ENCODE results near the gene TSSK1B. TPM values are rescaled to one million over a fixed set of nuclear protein-coding genes. Genes with fewer than 3 reads are reported as not detected.

The TSSK1B gene
- not detected for total RNA-seq

DNA sequence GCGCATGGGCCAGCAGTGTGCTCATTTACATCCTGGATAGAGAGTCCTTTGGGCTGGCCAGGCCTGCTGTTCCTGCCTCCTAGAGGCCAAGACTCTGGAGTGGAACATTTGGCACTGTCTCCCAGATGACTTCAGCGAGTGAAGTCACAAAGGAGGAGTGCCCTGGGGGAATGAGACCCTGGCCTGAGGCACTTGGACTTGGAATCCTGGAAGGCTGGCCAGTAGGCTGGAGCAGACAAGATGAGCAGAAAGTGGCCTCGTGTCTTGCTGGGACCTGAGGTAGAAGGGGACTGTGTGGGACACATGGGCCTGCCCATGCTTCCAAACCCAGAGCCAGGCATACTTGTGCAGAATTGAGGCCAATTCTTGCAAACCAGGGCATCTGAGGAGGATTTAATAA, at the start of gene TSSK1B:
TSSK1B (minus strand) TSS at position 101 of the 400 bp plus-strand sequence. CDS start 150 bp downstream, outside the sequence.
- TF ChIP-seq, protein P1, sequence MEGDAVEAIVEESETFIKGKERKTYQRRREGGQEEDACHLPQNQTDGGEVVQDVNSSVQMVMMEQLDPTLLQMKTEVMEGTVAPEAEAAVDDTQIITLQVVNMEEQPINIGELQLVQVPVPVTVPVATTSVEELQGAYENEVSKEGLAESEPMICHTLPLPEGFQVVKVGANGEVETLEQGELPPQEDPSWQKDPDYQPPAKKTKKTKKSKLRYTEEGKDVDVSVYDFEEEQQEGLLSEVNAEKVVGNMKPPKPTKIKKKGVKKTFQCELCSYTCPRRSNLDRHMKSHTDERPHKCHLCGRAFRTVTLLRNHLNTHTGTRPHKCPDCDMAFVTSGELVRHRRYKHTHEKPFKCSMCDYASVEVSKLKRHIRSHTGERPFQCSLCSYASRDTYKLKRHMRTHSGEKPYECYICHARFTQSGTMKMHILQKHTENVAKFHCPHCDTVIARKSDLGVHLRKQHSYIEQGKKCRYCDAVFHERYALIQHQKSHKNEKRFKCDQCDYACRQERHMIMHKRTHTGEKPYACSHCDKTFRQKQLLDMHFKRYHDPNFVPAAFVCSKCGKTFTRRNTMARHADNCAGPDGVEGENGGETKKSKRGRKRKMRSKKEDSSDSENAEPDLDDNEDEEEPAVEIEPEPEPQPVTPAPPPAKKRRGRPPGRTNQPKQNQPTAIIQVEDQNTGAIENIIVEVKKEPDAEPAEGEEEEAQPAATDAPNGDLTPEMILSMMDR (IDR thresholded peaks at IDR 0.05; ENCODE audit: low read depth), result no peak

- TF ChIP-seq, protein P1 (IDR thresholded peaks at IDR 0.05; ENCODE audit: low read depth), result no peak
These were observed 45.5 kb upstream of the TSSK1B start for GRCh38 chr5:113480243-113480642.

DNA sequence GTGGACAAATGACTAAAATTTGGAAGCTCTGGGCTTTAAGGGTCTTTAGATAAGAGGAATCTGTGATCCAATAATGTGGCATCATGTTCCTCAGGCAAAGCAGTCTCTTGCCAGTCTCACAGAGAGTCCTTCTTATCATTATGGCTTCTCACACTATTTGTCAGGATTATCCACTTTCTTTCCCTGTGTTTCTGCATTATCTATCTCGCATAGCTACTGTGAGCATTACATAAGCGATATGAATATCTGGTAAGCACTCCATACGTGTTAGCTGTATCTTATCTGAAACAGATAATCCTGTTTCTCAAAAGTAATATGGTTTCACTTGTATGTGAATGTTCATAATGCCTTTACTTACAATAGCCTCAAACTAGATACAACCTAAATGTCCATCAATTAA, 43.9 kb upstream of the TSSK1B start:
- TF ChIP-seq, protein P1 (IDR thresholded peaks at IDR 0.05; ENCODE audit: low read depth), result no peak

GRCh38 chr5:113474100-113474728, 39.4 kb upstream of the TSSK1B start:
- TF ChIP-seq, protein P1 (IDR thresholded peaks at IDR 0.05; ENCODE audit: low read depth), result no peak

DNA sequence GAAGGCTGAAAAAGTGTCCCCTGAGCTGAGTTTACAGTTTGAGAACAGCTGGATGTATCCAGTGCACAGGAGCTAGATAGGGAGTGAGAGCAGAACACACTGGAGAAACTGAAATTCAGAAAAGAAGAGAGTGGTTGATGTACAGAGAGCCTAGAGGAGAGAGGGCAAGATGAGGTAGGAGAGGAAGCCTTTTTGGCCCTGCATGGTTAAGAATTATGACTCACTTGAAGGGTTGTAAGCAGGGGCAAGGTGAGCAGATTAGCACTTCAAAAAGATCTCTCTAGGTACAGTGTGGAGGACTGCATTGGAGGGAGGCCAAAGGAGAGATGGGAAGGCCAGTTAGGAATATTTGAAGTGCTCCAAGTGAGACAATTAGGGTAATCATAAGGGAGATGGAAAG, 28.2 kb upstream of the TSSK1B start:
- TF ChIP-seq, protein P1 (IDR thresholded peaks at IDR 0.05; ENCODE audit: low read depth), result no peak

DNA sequence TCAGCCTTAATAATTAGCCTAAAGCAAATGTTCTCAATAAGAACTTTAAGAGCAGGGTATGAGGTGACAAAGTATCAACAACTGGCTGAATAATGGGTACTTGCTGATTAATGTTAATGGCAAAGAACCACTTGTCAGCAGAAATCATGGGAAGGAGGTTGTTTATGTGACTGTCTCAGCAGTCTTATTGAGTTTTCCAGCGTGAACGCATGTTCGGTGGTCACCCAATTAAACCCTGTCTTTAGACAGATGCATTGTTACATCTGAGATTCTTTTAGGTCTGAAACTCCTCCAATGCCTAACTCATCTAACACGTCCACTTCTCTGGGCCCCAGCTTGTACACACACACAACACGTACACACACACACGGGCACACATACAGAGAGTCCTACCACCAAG, 18.2 kb upstream of the TSSK1B start:
- TF ChIP-seq, protein P1 (IDR thresholded peaks at IDR 0.05; ENCODE audit: low read depth), result no peak

DNA sequence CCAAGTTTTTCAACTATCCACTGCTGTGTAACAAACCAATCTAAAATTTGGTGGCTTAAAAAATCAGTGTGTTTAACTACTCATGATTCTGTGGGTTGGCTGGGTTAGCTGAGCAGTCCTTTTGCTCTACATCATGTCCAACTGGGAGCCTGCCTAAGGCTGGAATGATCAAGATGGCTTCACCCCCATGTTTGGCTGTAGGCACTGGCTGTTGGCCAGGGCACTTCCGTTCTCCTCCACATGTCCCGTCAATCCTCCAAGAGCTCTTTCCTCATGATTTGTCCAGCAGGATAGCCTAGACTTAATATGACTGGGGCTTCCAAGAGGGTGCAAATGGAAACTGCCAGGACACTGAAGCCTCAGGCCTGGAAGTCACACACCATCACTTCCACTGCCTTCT, 17.0 kb upstream of the TSSK1B start:
- TF ChIP-seq, protein P1 (IDR thresholded peaks at IDR 0.05; ENCODE audit: low read depth), result no peak

All from subcutaneous adipose tissue (tissue), 4 donors.